Pancreas (tissue), 10 donors: Measurements from ENCODE around the gene NAA16. TPM values are rescaled to one million over a fixed set of nuclear protein-coding genes. Genes with fewer than 3 reads are reported as not detected.

ENCODE experiments used
- ATAC-seq, 4 donors: fragments of 200-7000 bp; cut with Tn5 transposase; one replicate each; pipeline versions ENCODE4 v1.8.0 to v1.9.1; 2020; ENCODE audit warnings: mild to moderate bottlenecking in 4 of 4, moderate library complexity in 4 of 4
- DNase-seq, 6 donors: peaks; one replicate each; pipeline ENCODE4 v3.0.0-alpha.2; 2020
- FAIRE-seq: peaks from 2 replicates; lab custom pipeline; 2012; peaks lifted over from hg19 to GRCh38; lab: Jason Lieb, UNC
- H3K27ac ChIP-seq, 4 donors: fragments of 200-600 bp; sonication (generic); 1 replicate in 3 of 4; 2 replicates in 1 of 4; pipeline versions ENCODE4 v1.5.0 to v1.8.0; 2020
- H3K27me3 ChIP-seq, 4 donors: fragments of 200-600 bp; one replicate each; pipeline ENCODE4 v1.8.0; 2021
- H3K36me3 ChIP-seq, 3 donors: fragments of 200-600 bp; sonication (generic) in 1 of 3; one replicate each; pipeline versions ENCODE4 v1.5.0 to v1.8.0; 2020 to 2021
- H3K4me1 ChIP-seq, 3 donors: fragments of 200-600 bp; one replicate each; pipeline ENCODE4 v1.8.0; 2021
- H3K4me3 ChIP-seq, 4 donors: fragments of 200-600 bp; sonication (generic) in 2 of 4; one replicate each; pipeline versions ENCODE4 v1.5.0 to v1.8.0; 2020 to 2021
- H3K9me3 ChIP-seq, 4 donors: fragments of 200-600 bp; one replicate each; pipeline ENCODE4 v1.8.0; 2021
- CTCF ChIP-seq, 4 donors: fragments of 200-600 bp; sonication (generic) in 3 of 4; IDR thresholded peaks; one replicate each; pipeline versions ENCODE4 v1.5.0 to v1.8.0; 2021; ENCODE audit warnings: antibody characterized with exemption in 4 of 4
- WGBS, 2 donors: extraction: QIAGEN DNeasy Blood & Tissue Kit; methylation state at CpG; one replicate each; pipeline ENCODE4 v1.1.7; 2013; 5-methylcytosine and 5-hydroxymethylcytosine counted together
- intact Hi-C, 3 donors: fragments of 100-400 bp; cut with DNase I; formaldehyde crosslinking; loops; one replicate each; pipeline versions ENCODE4 v1.11.1 to v1.14.2; 2022
- polyA plus RNA-seq, 2 donors: library from polyadenylated mRNA; stranded (reverse); fragments of 200-250 nt; gene quantifications; one replicate each; pipeline ENCODE4 v1.2.3, GENCODE V29; 2013
- total RNA-seq, 6 donors: library from RNA; stranded (reverse); fragmentation: NEBNext Ultra II Directional in 4 of 6; extraction: Animal tissue kit (Norgen Biotek cat#: 25700) in 4 of 6; gene quantifications; one replicate each; pipeline versions ENCODE4 v1.2.1 to v1.2.4, GENCODE V29; 2021 to 2023
- donor health status: healthy with polysubstance abuse.
- donor health status: DM: no; HTN: no; CAD: no; lungs with moderate emphysema.
- donor health status: DM: no; HTN: no; CAD: no.
- donor health status: control.
- donor health status: control.
- donor health status: Bipolar disorder and iron deficiency.
- donor health status: DM: yes; HTN: yes; CAD: no.
- donor health status: DM: no; HTN: no; CAD: no.
- donor health status: DM: no; HTN: no; CAD: no.
- donor health status: DM: yes; HTN: yes; CAD: no.

Gene NAA16
- total and polyA plus RNA-seq, 8 donors: 20.3 to 46.9 (median 24.0) TPM

- TF ChIP-seq CTCF (IDR thresholded peaks at IDR 0.05): no peak
- no peaks in the 10 kb centered on the region for H3K27me3 ChIP-seq
- 56 to 71% methylated on average over 3 of the region's 3 CpGs for WGBS, 2 donors
- H3K9me3 ChIP-seq: no peaks in the 10 kb centered on the region
- FAIRE-seq (no peak), DNase-seq (no peak), ATAC-seq (no peak)
- H3K4me1 ChIP-seq: no peaks in the 10 kb centered on the region
- no peaks in the 10 kb centered on the region for H3K36me3 ChIP-seq
- H3K27ac ChIP-seq: no peak overlapping the region
- H3K4me3 ChIP-seq: no peak overlapping the region
- intact Hi-C loops: no loop called here
These were observed 96.3 kb downstream of the NAA16 start for GRCh38 chr13:41407380-41407779.

- no peak overlapping the region for H3K4me3 ChIP-seq
- H3K4me1 ChIP-seq: no peaks in the 10 kb centered on the region
- no peaks in the 10 kb centered on the region for H3K27me3 ChIP-seq
- DNase-seq (no peak), FAIRE-seq (no peak), ATAC-seq (no peak)
- H3K27ac ChIP-seq: no peak overlapping the region
- intact Hi-C loops: no loop called here
- no peaks in the 10 kb centered on the region for H3K36me3 ChIP-seq
- H3K9me3 ChIP-seq: no peaks in the 10 kb centered on the region
- no peak for TF ChIP-seq CTCF (IDR thresholded peaks at IDR 0.05)
These were observed 97.1 kb downstream of the NAA16 start for GRCh38 chr13:41408121-41408520.

GRCh38 chr13:41408746-41409145, 97.7 kb downstream of the NAA16 start:
- intact Hi-C loops: no loop called here
- no peaks in the 10 kb centered on the region for H3K36me3 ChIP-seq
- no peaks in the 10 kb centered on the region for H3K27me3 ChIP-seq
- DNase-seq (no peak), FAIRE-seq (no peak), ATAC-seq (no peak)
- 32 to 38% methylated on average over 1 of the region's 1 CpG for WGBS, 2 donors
- H3K4me1 ChIP-seq: no peaks in the 10 kb centered on the region
- no peaks in the 10 kb centered on the region for H3K9me3 ChIP-seq
- TF ChIP-seq CTCF (IDR thresholded peaks at IDR 0.05): no peak
- H3K27ac ChIP-seq: no peak overlapping the region
- H3K4me3 ChIP-seq: no peak overlapping the region

- intact Hi-C loops: no loop called here
- 58 to 64% methylated on average over 2 of the region's 2 CpGs for WGBS, 2 donors
- no peak for FAIRE-seq
- ATAC-seq: no peak
- Histone ChIP-seq H3K36me3 (no peaks in the 10 kb centered on the region), H3K9me3 (no peaks in the 10 kb centered on the region), H3K27ac (no peak overlapping the region), H3K27me3 (no peaks in the 10 kb centered on the region), H3K4me3 (no peak overlapping the region), H3K4me1 (no peaks in the 10 kb centered on the region)
- TF ChIP-seq CTCF (IDR thresholded peaks at IDR 0.05): no peak
- no peak for DNase-seq
These were observed 98.5 kb downstream of the NAA16 start for GRCh38 chr13:41409611-41410010.

GRCh38 chr13:41411060-41411459, 100.0 kb downstream of the NAA16 start:
- WGBS, 2 donors: 73 to 79% methylated on average over 5 of the region's 5 CpGs
- FAIRE-seq: no peak
- no peaks in the 10 kb centered on the region for H3K36me3 ChIP-seq
- no peak overlapping the region for H3K27ac ChIP-seq
- H3K9me3 ChIP-seq: no peaks in the 10 kb centered on the region
- no peaks in the 10 kb centered on the region for H3K4me1 ChIP-seq
- no peaks in the 10 kb centered on the region for H3K27me3 ChIP-seq
- no peak for TF ChIP-seq CTCF (IDR thresholded peaks at IDR 0.05)
- intact Hi-C loops: no loop called here
- no peak for DNase-seq
- ATAC-seq: no peak
- H3K4me3 ChIP-seq: no peak overlapping the region
